GM12873 (cell line): Measurements from ENCODE around the gene MRTO4.

Experiments
- CTCF ChIP-seq: IDR thresholded peaks from 2 replicates; pipeline ENCODE4 v1.5.1; 2012; ENCODE audit warnings: low read depth, mild to moderate bottlenecking, moderate library complexity, low read length, control low read depth; ENCODE audit not compliant: insufficient read depth; ENCODE audit errors: missing control alignments

Gene MRTO4

GRCh38 chr1:19289244-19289643 lies 37.6 kb downstream of the MRTO4 start:
- TF ChIP-seq CTCF, result no peak

GRCh38 chr1:19294638-19295037 lies 43.0 kb downstream of the MRTO4 start:
- no peak for TF ChIP-seq CTCF

GRCh38 chr1:19300211-19300610 lies 48.6 kb downstream of the MRTO4 start:
- TF ChIP-seq CTCF, result no peak

- no peak for TF ChIP-seq CTCF
Measured at GRCh38 chr1:19305880-19306279, 54.3 kb downstream of the MRTO4 start.

GRCh38 chr1:19306941-19307340 lies 55.3 kb downstream of the MRTO4 start:
- TF ChIP-seq CTCF, result no peak

GRCh38 chr1:19307794-19308508 lies 56.3 kb downstream of the MRTO4 start:
- no peak for TF ChIP-seq CTCF

GRCh38 chr1:19308509-19308907 lies 56.9 kb downstream of the MRTO4 start:
- no peak for TF ChIP-seq CTCF
